IPS-18a (cell line): ENCODE data around the gene MYOCD.

ENCODE experiments used
- H3K27ac ChIP-seq: one replicate; pipeline ENCODE4 v1.5.1; 2013; ENCODE audit warnings: low read length
- H3K27me3 ChIP-seq: one replicate; pipeline ENCODE4 v1.6.1; 2013; ENCODE audit warnings: mild to moderate bottlenecking, low read length; ENCODE audit not compliant: control insufficient read depth, insufficient read depth
- H3K36me3 ChIP-seq: one replicate; pipeline ENCODE4 v1.6.1; 2013; ENCODE audit warnings: low read depth, low read length; ENCODE audit not compliant: control insufficient read depth
- H3K4me1 ChIP-seq: one replicate; pipeline ENCODE4 v1.6.1; 2013; ENCODE audit warnings: low read depth, low read length; ENCODE audit not compliant: control insufficient read depth
- H3K4me3 ChIP-seq: one replicate; pipeline ENCODE4 v1.5.1; 2013; ENCODE audit warnings: low read length
- H3K9ac ChIP-seq: one replicate; pipeline ENCODE4 v1.6.1; 2013; ENCODE audit warnings: mild to moderate bottlenecking, low read length, moderate library complexity
- H3K9me3 ChIP-seq: one replicate; pipeline ENCODE4 v1.6.1; 2013; ENCODE audit warnings: low read depth, low read length; ENCODE audit not compliant: control insufficient read depth

Gene MYOCD

DNA sequence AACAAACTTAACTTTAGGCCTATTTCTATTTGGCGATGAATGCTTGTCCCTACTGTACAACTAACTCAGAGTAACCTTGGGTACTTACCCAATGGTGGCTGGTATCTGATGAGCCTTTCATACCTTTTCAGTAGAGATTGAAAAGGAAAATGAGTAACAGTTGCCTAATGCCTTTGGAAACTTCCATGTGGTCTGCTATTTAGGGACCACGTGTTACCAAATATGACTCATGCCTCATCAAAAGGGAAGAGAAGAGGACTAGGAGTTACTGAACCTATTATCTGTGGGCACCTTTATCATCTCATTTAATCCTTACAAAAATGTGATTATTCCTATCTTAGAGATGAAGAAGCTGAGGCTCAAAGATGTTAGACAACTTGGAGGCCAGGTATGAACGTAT lies 8.1 kb downstream of the MYOCD start:
- no peak overlapping the region for H3K4me3 ChIP-seq
- H3K9ac ChIP-seq, result no peak overlapping the region
- no peaks in the 10 kb centered on the region for H3K4me1 ChIP-seq
- no peaks in the 10 kb centered on the region for H3K36me3 ChIP-seq
- no peak overlapping the region for H3K27ac ChIP-seq
- H3K27me3 ChIP-seq, result no peaks in the 10 kb centered on the region
- H3K9me3 ChIP-seq, result no peaks in the 10 kb centered on the region

DNA sequence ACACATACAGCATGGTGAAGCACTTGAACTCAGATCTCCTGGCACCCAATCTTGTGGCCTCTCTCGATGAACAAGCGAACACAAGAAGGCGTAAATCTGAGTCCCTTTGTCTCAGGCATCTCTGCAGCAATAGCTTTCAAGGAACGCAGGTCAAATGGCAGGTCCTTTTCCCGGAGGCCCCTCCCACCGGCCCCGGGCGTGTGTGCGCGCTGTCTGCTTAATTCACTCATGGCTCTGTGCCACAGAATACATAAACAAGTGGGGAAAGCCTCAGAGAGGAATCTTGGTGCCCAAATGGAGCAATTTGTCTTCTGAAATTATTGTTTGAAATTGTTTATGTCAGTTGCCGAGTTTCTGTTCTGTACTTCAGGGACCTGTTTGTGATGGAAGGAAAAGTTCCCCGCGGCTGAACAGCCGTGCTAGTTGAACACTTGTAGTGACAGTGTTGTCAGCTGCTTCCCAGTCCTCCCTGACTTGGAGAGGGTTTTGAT lies 14.8 kb downstream of the MYOCD start:
- no peaks in the 10 kb centered on the region for H3K9me3 ChIP-seq
- H3K4me1 ChIP-seq, result no peaks in the 10 kb centered on the region
- no peaks in the 10 kb centered on the region for H3K27me3 ChIP-seq
- no peak overlapping the region for H3K27ac ChIP-seq
- H3K4me3 ChIP-seq, result no peak overlapping the region
- no peak overlapping the region for H3K9ac ChIP-seq
- no peaks in the 10 kb centered on the region for H3K36me3 ChIP-seq

DNA sequence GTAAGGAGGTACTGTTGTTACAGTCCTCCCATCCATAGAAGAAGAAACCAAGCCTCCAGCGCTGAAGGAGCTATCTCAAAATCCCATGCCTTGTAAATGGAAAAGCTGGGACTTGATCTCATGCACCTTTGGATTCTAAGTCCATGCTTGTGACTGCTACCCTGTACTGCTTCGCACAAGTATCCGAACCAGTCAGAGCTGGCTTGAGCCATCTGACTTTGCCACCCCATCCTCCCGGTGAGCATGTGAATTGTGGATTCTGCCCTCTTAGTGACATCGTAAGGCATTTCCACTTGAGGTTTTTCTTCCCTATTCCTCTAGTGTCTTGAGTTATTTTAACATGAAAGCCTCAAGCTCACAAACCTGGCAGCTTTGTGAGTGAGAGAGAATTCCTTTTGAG lies 15.3 kb downstream of the MYOCD start:
- H3K27ac ChIP-seq, result no peak overlapping the region
- no peaks in the 10 kb centered on the region for H3K4me1 ChIP-seq
- no peaks in the 10 kb centered on the region for H3K9me3 ChIP-seq
- no peaks in the 10 kb centered on the region for H3K27me3 ChIP-seq
- H3K36me3 ChIP-seq, result no peaks in the 10 kb centered on the region
- no peak overlapping the region for H3K4me3 ChIP-seq
- H3K9ac ChIP-seq, result no peak overlapping the region

DNA sequence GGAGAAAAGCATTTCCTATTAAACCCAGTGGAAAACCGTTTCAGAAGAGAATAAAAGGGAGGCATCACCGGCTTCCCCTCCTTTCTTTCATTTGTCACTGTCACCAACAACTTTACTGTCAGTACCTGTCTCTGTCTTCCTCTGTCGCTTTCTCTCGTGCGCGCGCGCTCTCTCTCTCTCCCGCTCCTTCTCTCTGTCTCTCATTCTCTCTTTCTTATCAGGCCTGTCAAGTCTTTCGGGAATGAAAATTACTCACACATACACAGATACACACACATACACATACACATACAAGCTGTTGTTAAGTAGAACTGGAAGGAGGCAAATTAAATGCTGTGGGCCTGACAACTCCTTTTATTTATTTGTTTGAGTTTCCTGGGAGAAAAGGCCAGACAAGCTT lies 17.6 kb downstream of the MYOCD start:
- Histone ChIP-seq H3K27ac (no peak overlapping the region), H3K9me3 (no peaks in the 10 kb centered on the region), H3K4me3 (no peak overlapping the region), H3K27me3 (no peaks in the 10 kb centered on the region), H3K9ac (no peak overlapping the region), H3K36me3 (no peaks in the 10 kb centered on the region), H3K4me1 (no peaks in the 10 kb centered on the region)

DNA sequence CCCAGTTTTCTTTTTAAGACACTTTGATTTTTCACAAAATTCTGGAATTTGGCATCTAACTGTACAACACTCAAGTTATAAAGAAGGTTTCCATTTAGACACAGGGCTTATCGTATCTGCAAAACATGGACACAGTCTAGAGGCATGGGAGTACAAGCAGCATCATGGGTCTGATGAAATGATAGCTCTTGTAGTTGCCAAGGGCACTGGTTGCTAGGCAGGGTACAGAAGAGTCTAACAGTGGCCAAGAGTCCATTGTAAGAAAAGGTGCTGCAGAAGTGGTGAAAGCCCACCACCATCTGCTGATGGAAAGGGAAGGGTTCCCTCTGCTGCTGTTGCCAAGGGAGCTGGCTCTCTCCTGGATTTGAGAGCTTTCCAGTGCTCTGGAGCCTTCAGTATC lies 20.8 kb downstream of the MYOCD start:
- Histone ChIP-seq H3K9ac (no peak overlapping the region), H3K36me3 (no peaks in the 10 kb centered on the region), H3K27ac (no peak overlapping the region), H3K9me3 (no peaks in the 10 kb centered on the region), H3K4me3 (no peak overlapping the region), H3K27me3 (no peaks in the 10 kb centered on the region), H3K4me1 (no peaks in the 10 kb centered on the region)

DNA sequence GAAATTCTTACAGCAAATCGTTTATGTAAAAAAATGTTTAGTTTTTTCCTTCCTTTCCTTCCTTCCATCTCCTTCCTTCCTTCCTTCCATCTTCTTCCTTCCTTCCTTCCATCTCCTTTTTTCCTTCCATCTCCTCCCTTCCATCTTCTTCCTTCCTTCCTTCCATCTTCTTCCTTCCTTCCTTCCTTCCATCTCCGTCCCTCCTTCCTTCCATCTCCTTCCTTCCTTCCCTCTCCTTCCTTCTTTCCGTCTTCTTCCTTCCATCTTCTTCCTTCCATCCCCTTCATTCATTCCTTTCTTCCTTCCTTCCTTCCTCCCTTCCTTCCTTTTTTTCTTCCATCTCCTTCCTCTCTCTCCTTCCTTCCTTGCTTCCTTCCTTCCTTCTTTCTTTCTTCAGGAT lies 22.7 kb downstream of the MYOCD start:
- Histone ChIP-seq H3K9ac (no peak overlapping the region), H3K4me1 (no peaks in the 10 kb centered on the region), H3K27ac (no peak overlapping the region), H3K4me3 (no peak overlapping the region), H3K36me3 (no peaks in the 10 kb centered on the region), H3K9me3 (no peaks in the 10 kb centered on the region), H3K27me3 (no peaks in the 10 kb centered on the region)

DNA sequence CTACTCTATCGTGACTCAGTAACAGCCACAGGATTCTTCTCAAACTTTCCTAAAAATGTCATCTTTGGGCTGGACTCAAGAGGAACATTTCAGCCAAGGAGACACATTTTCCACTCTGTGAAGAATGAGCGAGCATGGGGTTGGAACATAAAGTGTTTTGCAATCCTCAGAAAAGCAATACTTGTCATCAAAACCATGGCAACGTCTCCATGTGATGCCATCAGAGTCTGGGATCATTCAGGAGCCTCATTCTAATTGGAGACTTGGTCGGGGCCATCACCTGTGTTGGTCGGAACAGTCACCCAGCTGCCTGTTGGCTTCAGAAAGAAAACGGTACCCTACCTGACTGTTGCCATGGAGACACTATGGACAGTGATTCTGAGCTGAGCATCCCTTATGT lies 25.5 kb downstream of the MYOCD start:
- Histone ChIP-seq H3K4me1 (no peaks in the 10 kb centered on the region), H3K9ac (no peak overlapping the region), H3K4me3 (no peak overlapping the region), H3K27me3 (no peaks in the 10 kb centered on the region), H3K36me3 (no peaks in the 10 kb centered on the region), H3K27ac (no peak overlapping the region), H3K9me3 (no peaks in the 10 kb centered on the region)

DNA sequence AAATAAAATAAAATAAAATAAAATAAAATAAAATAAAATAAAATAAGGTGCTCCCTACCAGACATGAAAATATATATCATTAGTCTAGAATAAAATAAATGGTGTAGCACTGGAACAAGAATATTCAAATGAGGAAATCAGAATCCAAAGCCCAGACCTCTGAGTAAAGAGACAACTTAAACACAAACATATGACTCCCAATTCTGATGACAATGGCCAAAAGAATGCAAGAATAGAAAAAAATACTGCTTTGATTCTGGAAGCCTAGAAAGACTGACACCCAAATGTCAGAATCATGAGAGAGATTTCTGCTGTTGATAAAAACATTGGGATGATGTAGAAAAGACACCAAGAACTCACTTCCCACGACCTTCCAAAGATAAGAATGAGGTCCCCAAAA lies 27.9 kb downstream of the MYOCD start:
- no peak overlapping the region for H3K27ac ChIP-seq
- H3K4me3 ChIP-seq, result no peak overlapping the region
- no peaks in the 10 kb centered on the region for H3K27me3 ChIP-seq
- H3K36me3 ChIP-seq, result no peaks in the 10 kb centered on the region
- H3K4me1 ChIP-seq, result no peaks in the 10 kb centered on the region
- H3K9ac ChIP-seq, result no peak overlapping the region
- H3K9me3 ChIP-seq, result no peaks in the 10 kb centered on the region

DNA sequence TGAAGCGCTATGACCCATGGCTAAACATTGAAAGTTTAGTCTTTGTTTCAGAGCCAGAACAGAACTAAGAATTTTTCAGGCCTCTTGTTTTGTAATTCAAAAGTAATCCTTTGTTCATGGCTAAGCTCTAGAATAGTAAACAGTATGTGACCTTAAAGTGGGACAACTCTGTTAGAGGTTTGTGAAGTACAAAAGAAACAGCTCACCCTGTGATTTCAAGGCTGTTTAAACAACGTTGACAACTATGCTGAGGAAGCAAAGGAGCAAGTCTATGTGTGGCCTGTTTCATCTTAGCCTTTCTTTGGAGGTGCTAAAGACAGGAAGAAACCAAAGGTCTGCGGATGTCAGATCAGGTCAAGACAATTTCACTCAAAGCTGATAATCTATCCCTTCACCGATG lies 40.4 kb downstream of the MYOCD start:
- no peak overlapping the region for H3K9ac ChIP-seq
- no peak overlapping the region for H3K4me3 ChIP-seq
- H3K27ac ChIP-seq, result no peak overlapping the region
- H3K4me1 ChIP-seq, result peaks cover 8% of the 10 kb centered on the region
- no peaks in the 10 kb centered on the region for H3K36me3 ChIP-seq
- no peaks in the 10 kb centered on the region for H3K27me3 ChIP-seq
- no peaks in the 10 kb centered on the region for H3K9me3 ChIP-seq

DNA sequence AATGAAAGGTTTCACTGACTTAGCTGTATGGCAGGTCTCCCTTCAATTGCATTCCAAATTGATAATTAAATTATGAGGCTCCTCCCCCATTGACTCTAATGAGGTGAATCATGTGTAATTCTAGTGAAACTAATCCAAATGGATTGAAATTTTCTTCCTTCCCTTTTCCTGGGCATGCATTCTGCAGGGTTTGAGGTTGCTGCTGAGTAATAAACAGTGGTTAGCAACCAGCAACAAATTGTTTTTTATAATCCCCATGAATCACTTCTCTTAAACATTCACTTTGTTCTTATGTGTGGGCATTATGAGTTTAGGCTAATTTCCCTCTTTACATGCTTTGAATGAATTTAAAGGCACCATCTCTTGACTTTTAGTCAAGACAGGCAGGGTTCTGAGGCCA lies 43.4 kb downstream of the MYOCD start:
- Histone ChIP-seq H3K27ac (no peak overlapping the region), H3K9ac (no peak overlapping the region), H3K9me3 (no peaks in the 10 kb centered on the region), H3K27me3 (no peaks in the 10 kb centered on the region), H3K4me1 (peaks cover 8% of the 10 kb centered on the region), H3K4me3 (no peak overlapping the region), H3K36me3 (no peaks in the 10 kb centered on the region)

DNA sequence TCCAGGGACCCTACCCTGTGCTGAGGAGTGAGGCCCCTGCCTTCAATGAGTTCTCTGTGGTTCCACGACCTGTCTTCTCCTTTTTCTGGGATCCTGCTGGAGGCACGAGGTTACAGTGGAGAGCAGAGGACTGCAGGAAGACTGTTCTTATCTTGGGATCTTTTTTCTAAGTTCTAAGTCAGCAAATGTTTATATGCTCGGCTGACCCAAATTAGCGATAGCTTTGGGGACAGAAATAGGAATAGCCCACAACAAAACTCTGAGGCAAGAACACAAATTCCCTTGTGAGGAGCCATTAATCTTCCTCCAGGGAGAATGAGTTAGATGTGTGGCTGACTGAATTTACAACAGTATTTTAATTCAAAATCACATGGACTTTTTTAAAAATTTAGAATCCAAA lies 46.7 kb downstream of the MYOCD start:
- Histone ChIP-seq H3K9me3 (no peaks in the 10 kb centered on the region), H3K36me3 (no peaks in the 10 kb centered on the region), H3K27ac (no peak overlapping the region), H3K27me3 (no peaks in the 10 kb centered on the region), H3K9ac (no peak overlapping the region), H3K4me1 (peaks cover 1% of the 10 kb centered on the region), H3K4me3 (no peak overlapping the region)

DNA sequence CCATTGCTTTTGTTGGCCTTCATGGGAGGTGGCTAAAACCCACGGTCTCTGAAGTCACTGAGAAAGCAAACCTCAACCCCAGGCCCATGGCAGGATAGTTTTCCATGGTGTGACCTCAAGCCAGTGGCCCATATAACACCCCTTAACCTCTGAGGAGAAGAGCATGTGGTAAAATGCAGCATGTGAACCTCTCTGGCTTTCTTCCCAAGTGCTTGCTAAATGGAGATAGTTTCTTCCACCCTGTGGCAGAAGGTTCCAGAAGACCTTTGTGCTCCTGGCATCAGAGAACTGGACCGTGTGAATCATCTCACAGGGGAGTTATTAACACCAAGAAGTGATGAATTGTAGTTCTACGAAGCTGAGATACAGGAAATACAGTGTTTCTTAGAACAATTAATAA lies 47.3 kb downstream of the MYOCD start:
- no peak overlapping the region for H3K27ac ChIP-seq
- H3K4me3 ChIP-seq, result no peak overlapping the region

More for the DNA sequence above, 47.3 kb downstream of the MYOCD start:
- Histone ChIP-seq H3K27me3 (no peaks in the 10 kb centered on the region), H3K9me3 (no peaks in the 10 kb centered on the region), H3K9ac (no peak overlapping the region), H3K4me1 (peaks cover 6% of the 10 kb centered on the region), H3K36me3 (no peaks in the 10 kb centered on the region)
